ENCODE data around the gene PAIP2B.

The PAIP2B gene

GRCh38 chr2:71256421-71256820, 29.5 kb upstream of the PAIP2B start:
- CTCF ChIA-PET = no interaction called here
- DNase-seq (ENCODE audit: extremely low spot score) = no peak
- no peak for TF ChIP-seq FOXM1 (IDR thresholded peaks at IDR 0.05; ENCODE audit: borderline replicate concordance)
- TF ChIP-seq TARDBP (IDR thresholded peaks at IDR 0.05) = no peak
- TF ChIP-seq L3MBTL2 (conservative IDR thresholded peaks at IDR 0.05) = no peak
- TF ChIP-seq HDGF (IDR thresholded peaks at IDR 0.05; ENCODE audit: borderline replicate concordance) = no peak
- TF ChIP-seq LEF1 (IDR thresholded peaks at IDR 0.05; ENCODE audit: borderline replicate concordance) = no peak
- no peak for TF ChIP-seq ARNT (IDR thresholded peaks at IDR 0.05)
- TF ChIP-seq CTBP1 (IDR thresholded peaks at IDR 0.05; ENCODE audit: borderline replicate concordance) = no peak
- TF ChIP-seq PKNOX1 (IDR thresholded peaks at IDR 0.05) = no peak
- POLR2A ChIA-PET = interaction anchor here (1.8 kb wide), 1 partner anchor 20 kb away, joined by 4 read pairs; no protein-coding TSS in a partner anchor

GRCh38 chr2:71254776-71255175, 27.9 kb upstream of the PAIP2B start:
- ChIA-PET POLR2A (no interaction called here), CTCF (no interaction called here)
- TF ChIP-seq TARDBP (IDR thresholded peaks at IDR 0.05) (no peak), HDGF (IDR thresholded peaks at IDR 0.05; ENCODE audit: borderline replicate concordance) (no peak), FOXK2 (IDR thresholded peaks at IDR 0.05) (no peak), ELF4 (IDR thresholded peaks at IDR 0.05) (no peak), FOXM1 (IDR thresholded peaks at IDR 0.05; ENCODE audit: borderline replicate concordance) (no peak), ZNF384 (IDR thresholded peaks at IDR 0.05) (no peak), LEF1 (IDR thresholded peaks at IDR 0.05; ENCODE audit: borderline replicate concordance) (no peak), ARNT (IDR thresholded peaks at IDR 0.05) (no peak), NFRKB (IDR thresholded peaks at IDR 0.05) (no peak), SUZ12 (IDR thresholded peaks at IDR 0.05) (no peak), FOXA1 (IDR thresholded peaks at IDR 0.05) (no peak), SP1 (IDR thresholded peaks at IDR 0.05) (no peak), CTBP1 (IDR thresholded peaks at IDR 0.05; ENCODE audit: borderline replicate concordance) (no peak)
- no peak for DNase-seq (ENCODE audit: extremely low spot score)

- no peak for DNase-seq (ENCODE audit: extremely low spot score)
- POLR2A ChIA-PET = no interaction called here
- CTCF ChIA-PET = interaction anchor here (1.0 kb wide), 1 partner anchor 46 kb away, joined by 3 read pairs; no protein-coding TSS in a partner anchor
- TF ChIP-seq HDGF (IDR thresholded peaks at IDR 0.05; ENCODE audit: borderline replicate concordance) (no peak), ZNF384 (IDR thresholded peaks at IDR 0.05) (no peak), SP1 (IDR thresholded peaks at IDR 0.05) (no peak), CTBP1 (IDR thresholded peaks at IDR 0.05; ENCODE audit: borderline replicate concordance) (no peak)
Observed at GRCh38 chr2:71254078-71254477, 27.2 kb upstream of the PAIP2B start.

GRCh38 chr2:71253476-71253875, 26.6 kb upstream of the PAIP2B start:
- no peak for DNase-seq (ENCODE audit: extremely low spot score)
- ChIA-PET POLR2A (no interaction called here), CTCF (interaction anchor here (1.0 kb wide), 1 partner anchor 46 kb away, joined by 3 read pairs; no protein-coding TSS in a partner anchor)
- TF ChIP-seq ARNT (IDR thresholded peaks at IDR 0.05) (no peak), HDGF (IDR thresholded peaks at IDR 0.05; ENCODE audit: borderline replicate concordance) (no peak), SP1 (IDR thresholded peaks at IDR 0.05) (no peak), L3MBTL2 (conservative IDR thresholded peaks at IDR 0.05) (no peak), BHLHE40 (IDR thresholded peaks at IDR 0.05; ENCODE audit: borderline replicate concordance) (no peak), TARDBP (IDR thresholded peaks at IDR 0.05) (no peak), PKNOX1 (IDR thresholded peaks at IDR 0.05) (no peak), ELF4 (IDR thresholded peaks at IDR 0.05) (no peak), FOXM1 (IDR thresholded peaks at IDR 0.05; ENCODE audit: borderline replicate concordance) (no peak), FOXK2 (IDR thresholded peaks at IDR 0.05) (no peak)

GRCh38 chr2:71252862-71253261, 26.0 kb upstream of the PAIP2B start:
- ChIA-PET POLR2A (no interaction called here), CTCF (no interaction called here)
- TF ChIP-seq L3MBTL2 (conservative IDR thresholded peaks at IDR 0.05) (no peak), FOXA1 (IDR thresholded peaks at IDR 0.05) (no peak), FOXM1 (IDR thresholded peaks at IDR 0.05; ENCODE audit: borderline replicate concordance) (no peak), NFRKB (IDR thresholded peaks at IDR 0.05) (no peak)
- DNase-seq (ENCODE audit: extremely low spot score) = no peak

GRCh38 chr2:71250935-71251334, 24.0 kb upstream of the PAIP2B start:
- ChIA-PET CTCF (no interaction called here), POLR2A (no interaction called here)
- TF ChIP-seq ELF4 (IDR thresholded peaks at IDR 0.05) (no peak), CTBP1 (IDR thresholded peaks at IDR 0.05; ENCODE audit: borderline replicate concordance) (no peak), ZNF384 (IDR thresholded peaks at IDR 0.05) (no peak), SUZ12 (IDR thresholded peaks at IDR 0.05) (no peak), HDGF (IDR thresholded peaks at IDR 0.05; ENCODE audit: borderline replicate concordance) (no peak), L3MBTL2 (conservative IDR thresholded peaks at IDR 0.05) (no peak), NFRKB (IDR thresholded peaks at IDR 0.05) (no peak), BHLHE40 (IDR thresholded peaks at IDR 0.05; ENCODE audit: borderline replicate concordance) (no peak), FOXA1 (IDR thresholded peaks at IDR 0.05) (no peak), FOXK2 (IDR thresholded peaks at IDR 0.05) (no peak), SP1 (IDR thresholded peaks at IDR 0.05) (no peak), ARNT (IDR thresholded peaks at IDR 0.05) (no peak), TARDBP (IDR thresholded peaks at IDR 0.05) (no peak), PKNOX1 (IDR thresholded peaks at IDR 0.05) (no peak)
- no peak for DNase-seq (ENCODE audit: extremely low spot score)

GRCh38 chr2:71244302-71244660, 17.4 kb upstream of the PAIP2B start:
- TF ChIP-seq CTBP1 (IDR thresholded peaks at IDR 0.05; ENCODE audit: borderline replicate concordance) (no peak), LEF1 (IDR thresholded peaks at IDR 0.05; ENCODE audit: borderline replicate concordance) (no peak), FOXA1 (IDR thresholded peaks at IDR 0.05) (no peak), ARNT (IDR thresholded peaks at IDR 0.05) (no peak), FOXK2 (IDR thresholded peaks at IDR 0.05) (no peak), PKNOX1 (IDR thresholded peaks at IDR 0.05) (no peak), FOXM1 (IDR thresholded peaks at IDR 0.05; ENCODE audit: borderline replicate concordance) (no peak)
- POLR2A ChIA-PET = no interaction called here
- no peak for DNase-seq (ENCODE audit: extremely low spot score)
- CTCF ChIA-PET = interaction anchor here (0.5 kb wide), 1 partner anchor 21 kb away, joined by 4 read pairs; no protein-coding TSS in a partner anchor

Measured in HEK293T (cell line).